Esophagus squamous epithelium (tissue), 4 donors: ENCODE measurements around the gene PPP2R5C.

ENCODE experiments used
- CTCF ChIP-seq, 6 experiments: fragments of 450-650 bp in 4 of 6; fragments of 200-600 bp in 2 of 6; sonication (generic) in 2 of 6; IDR thresholded peaks; one replicate each; pipeline ENCODE4 v1.5.1; 2016 to 2019; ENCODE audit warnings: antibody characterized with exemption in 6 of 6, mild to moderate bottlenecking in 4 of 6, moderate library complexity in 4 of 6
- POLR2A ChIP-seq, 4 donors: fragments of 450-650 bp; IDR thresholded peaks; one replicate each; pipeline ENCODE4 v1.6.1; 2017; ENCODE audit warnings: antibody characterized with exemption in 4 of 4, mild to moderate bottlenecking in 4 of 4, moderate library complexity in 3 of 4

GRCh38 chr14:101915871-101916815 is 154.6 kb downstream of the PPP2R5C start:
- no peak for TF ChIP-seq CTCF (IDR thresholded peaks at IDR 0.05)
- no peak for TF ChIP-seq POLR2A (IDR thresholded peaks at IDR 0.05)
